HCT116 (cell line): ENCODE data around the gene TMEM74B. TPM values are rescaled to one million over a fixed set of nuclear protein-coding genes. Genes with fewer than 3 reads are reported as not detected.

ENCODE experiments used
- ATAC-seq: fragments of 200-7000 bp; cut with Tn5 transposase; 2 replicates; pipeline ENCODE4 v1.9.1; 2020; ENCODE audit warnings: mild to moderate bottlenecking, moderate library complexity
- BruUV-seq: library from RNA; stranded (reverse); fragments of 400-500 nt; replicated peaks from 2 replicates; lab custom pipeline; 2021; lab: Mats Ljungman, UMichigan
- CTCF ChIA-PET: fragments of 300-600 bp; sonication (Branson Sonifier 250); formaldehyde crosslinking; loops from one replicate; lab custom pipeline; 2021; ENCODE audit warnings: antibody characterized with exemption; lab: Charles Lee
- POLR2A ChIA-PET: fragments of 300-600, 350-600 bp; sonication (Branson Sonifier 250); formaldehyde crosslinking; loops from one replicate; lab custom pipeline; 2021; ENCODE audit warnings: antibody characterized with exemption; lab: Charles Lee
- RAD21 ChIA-PET, 2 experiments: fragments of 300-600 bp; sonication (Branson Sonifier 250); formaldehyde crosslinking; loops; one replicate each; lab custom pipeline; 2023; ENCODE audit warnings: low total read pairs in 2 of 2; ENCODE audit not compliant: uncharacterized antibody in 2 of 2, unreplicated experiment in 2 of 2, low non-redundant PET in 1 of 2; lab: Charles Lee
- DNase-seq: peaks from one replicate; pipeline ENCODE4 v3.0.0-alpha.2; 2010; ENCODE audit warnings: low read depth, low spot score
- H2AFZ ChIP-seq: fragments of 200-600 bp; shearing (Covaris generic), sonication (generic); 2 replicates; pipeline ENCODE4 v1.6.1; 2017; ENCODE audit warnings: low read depth, mixed run types, mixed read lengths, antibody characterized with exemption, low read length; ENCODE audit not compliant: poor library complexity, severe bottlenecking
- H3K27ac ChIP-seq: 2 replicates; pipeline ENCODE4 v1.5.1; 2012; ENCODE audit warnings: low read depth, low read length
- H3K27me3 ChIP-seq: fragments of 200-600 bp; sonication (generic); 2 replicates; pipeline ENCODE4 v1.6.1; 2016; ENCODE audit warnings: mixed run types, low read length, mixed read lengths; ENCODE audit not compliant: insufficient read depth
- H3K36me3 ChIP-seq, 2 experiments: fragments of 200-500 bp in 1 of 2; fragments of 200-600 bp in 1 of 2; sonication (Bioruptor generic) in 1 of 2; sonication (generic) in 1 of 2; 2 replicates each; pipeline versions ENCODE4 v1.5.1 to v1.6.1; 2014 to 2016; ENCODE audit warnings: low read length in 2 of 2, inconsistent platforms in 1 of 2, mixed read lengths in 1 of 2, mixed run types in 1 of 2; ENCODE audit not compliant: insufficient read depth in 2 of 2, control insufficient read depth in 1 of 2
- H3K4me1 ChIP-seq, 2 experiments: fragments of 200-600 bp in 1 of 2; sonication (generic) in 1 of 2; 2 replicates each; pipeline versions ENCODE4 v1.5.1 to v1.6.1; 2012 to 2017; ENCODE audit warnings: low read length in 2 of 2, inconsistent platforms in 1 of 2, mild to moderate bottlenecking in 1 of 2, mixed read lengths in 1 of 2, mixed run types in 1 of 2, moderate library complexity in 1 of 2; ENCODE audit not compliant: insufficient read depth in 2 of 2, control insufficient read depth in 1 of 2
- H3K4me2 ChIP-seq: fragments of 200-600 bp; sonication (generic); 2 replicates; pipeline ENCODE4 v1.6.1; 2017; ENCODE audit warnings: mixed run types, low read length, mixed read lengths
- H3K4me3 ChIP-seq, 2 experiments: fragments of 200-600 bp in 1 of 2; sonication (generic) in 1 of 2; replicated peaks in 1 of 2; 2 replicates each; pipeline ENCODE4 v1.5.1; 2011 to 2016; ENCODE audit warnings: low read length in 2 of 2, control low read depth in 1 of 2, low read depth in 1 of 2, mild to moderate bottlenecking in 1 of 2, mixed read lengths in 1 of 2, mixed run types in 1 of 2
- H3K79me2 ChIP-seq: fragments of 200-600 bp; sonication (generic); 2 replicates; pipeline ENCODE4 v1.6.1; 2017; ENCODE audit warnings: mild to moderate bottlenecking, mixed run types, low read length, moderate library complexity, mixed read lengths; ENCODE audit not compliant: insufficient read depth
- H3K9ac ChIP-seq: fragments of 200-600 bp; sonication (generic); 2 replicates; pipeline ENCODE4 v1.6.1; 2016; ENCODE audit warnings: low read length, mixed read lengths
- H3K9me2 ChIP-seq: fragments of 200-600 bp; sonication (generic), shearing (Covaris generic); 2 replicates; pipeline ENCODE4 v1.6.1; 2017; ENCODE audit warnings: mixed run types, mild to moderate bottlenecking, moderate library complexity; ENCODE audit not compliant: insufficient read depth
- H3K9me3 ChIP-seq, 2 experiments: fragments of 200-500 bp in 1 of 2; fragments of 200-600 bp in 1 of 2; sonication (Bioruptor generic) in 1 of 2; sonication (generic) in 1 of 2; 2 replicates each; pipeline ENCODE4 v1.6.1; 2014 to 2017; ENCODE audit warnings: low read length in 2 of 2, mixed read lengths in 2 of 2, inconsistent platforms in 1 of 2, low read depth in 1 of 2, mild to moderate bottlenecking in 1 of 2, mixed run types in 1 of 2, moderate library complexity in 1 of 2; ENCODE audit not compliant: control insufficient read depth in 1 of 2, insufficient read depth in 1 of 2
- H4K20me1 ChIP-seq: fragments of 200-600 bp; sonication (generic), shearing (Covaris generic); 2 replicates; pipeline ENCODE4 v1.6.1; 2017; ENCODE audit warnings: mixed run types, mild to moderate bottlenecking, moderate library complexity; ENCODE audit not compliant: insufficient read depth
- ATF3 ChIP-seq: IDR thresholded peaks from 2 replicates; pipeline ENCODE4 v1.6.1; 2012
- CEBPB ChIP-seq: IDR thresholded peaks from 2 replicates; pipeline ENCODE4 v1.6.1; 2012; ENCODE audit warnings: low read depth
- CTCF ChIP-seq, 3 experiments: fragments of 200-600 bp in 1 of 3; sonication (generic) in 1 of 3; IDR thresholded peaks in 2 of 3; conservative IDR thresholded peaks in 1 of 3; 2 replicates each; pipeline ENCODE4 v1.5.1; 2012 to 2017; ENCODE audit warnings: low read depth in 2 of 3, low read length in 2 of 3, antibody characterized with exemption in 1 of 3, borderline replicate concordance in 1 of 3, control low read depth in 1 of 3, mild to moderate bottlenecking in 1 of 3, mixed read lengths in 1 of 3, mixed run types in 1 of 3, moderate library complexity in 1 of 3; ENCODE audit not compliant: insufficient read depth in 1 of 3
- EGR1 ChIP-seq: IDR thresholded peaks from 2 replicates; pipeline ENCODE4 v1.6.1; 2012; ENCODE audit warnings: low read depth
- ELF1 ChIP-seq: IDR thresholded peaks from 2 replicates; pipeline ENCODE4 v1.6.1; 2012; ENCODE audit warnings: low read depth, borderline replicate concordance
- EZH2 ChIP-seq: fragments of 200-600 bp; sonication (generic); IDR thresholded peaks from 2 replicates; pipeline ENCODE4 v1.6.1; 2017; ENCODE audit warnings: antibody characterized with exemption, mixed run types
- EZH2phosphoT487 ChIP-seq: fragments of 200-600 bp; IDR thresholded peaks from 2 replicates; pipeline ENCODE4 v1.6.1; 2018; ENCODE audit warnings: antibody characterized with exemption, borderline replicate concordance
- FOSL1 ChIP-seq: IDR thresholded peaks from 2 replicates; pipeline ENCODE4 v1.6.1; 2012; ENCODE audit warnings: low read depth
- MAX ChIP-seq: IDR thresholded peaks from 2 replicates; pipeline ENCODE4 v1.6.1; 2012
- POLR2A ChIP-seq: IDR thresholded peaks from 2 replicates; pipeline ENCODE4 v1.7.0; 2011; ENCODE audit warnings: borderline replicate concordance; ENCODE audit not compliant: insufficient read depth, insufficient read length; ENCODE audit errors: extremely low read depth
- SIN3A ChIP-seq: IDR thresholded peaks from 2 replicates; pipeline ENCODE4 v1.6.1; 2012; ENCODE audit warnings: low read depth
- SRF ChIP-seq: IDR thresholded peaks from 2 replicates; pipeline ENCODE4 v1.6.1; 2012; ENCODE audit warnings: low read depth
- YY1 ChIP-seq: IDR thresholded peaks from 2 replicates; pipeline ENCODE4 v1.6.1; 2011; ENCODE audit warnings: low read length, low read depth, moderate library complexity, mild to moderate bottlenecking; ENCODE audit not compliant: insufficient replicate concordance; ENCODE audit errors: extremely low read depth
- ZFX ChIP-seq: fragments of 450-650 bp; IDR thresholded peaks from 2 replicates; pipeline ENCODE4 v1.6.1; 2017
- ZNF274 ChIP-seq: fragments of 200-500 bp; sonication (Bioruptor generic); IDR thresholded peaks from 2 replicates; pipeline ENCODE4 v1.6.1; 2014; ENCODE audit warnings: mild to moderate bottlenecking, low read depth, low read length, inconsistent platforms
- intact Hi-C: fragments of 100-400 bp; cut with micrococcal nuclease; formaldehyde crosslinking; loops from 2 replicates; pipeline ENCODE4 v1.10.0; 2022
- total RNA-seq: library from RNA; stranded (reverse); gene quantifications from one replicate; pipeline ENCODE4 v1.2.1, GENCODE V29; 2021; ENCODE audit not compliant: unreplicated experiment

TMEM74B gene
- total RNA-seq, 1 experiment from 2014 or later: 25.7 TPM

- Histone ChIP-seq H3K79me2 (peaks cover 65% of the 10 kb centered on the region), H4K20me1 (peaks cover 10% of the 10 kb centered on the region; the same call in 1 of the 2 replicates), H3K27ac (no peak overlapping the region), H3K9me3 (no peaks in the 10 kb centered on the region), H3K4me2 (no peak overlapping the region), H3K9me2 (no peaks in the 10 kb centered on the region), H3K9ac (no peak overlapping the region), H2AFZ (no peak overlapping the region), H3K4me1 (no peaks in the 10 kb centered on the region), H3K36me3 (peaks cover 42 to 54% of the 10 kb centered on the region in 2 experiments), H3K27me3 (no peaks in the 10 kb centered on the region), H3K4me3 (no peak overlapping the region)
- TF ChIP-seq SRF (no peak), ELF1 (no peak), ZFX (no peak), FOSL1 (no peak), YY1 (no peak), EZH2phosphoT487 (no peak), ATF3 (no peak), CTCF (IDR thresholded peaks at IDR 0.05 in 2 of 3, conservative IDR thresholded peaks at IDR 0.05 in 1 of 3; ENCODE audit: borderline replicate concordance in 1 of 3, insufficient read depth in 1 of 3, low read depth in 2 of 3, low read length in 2 of 3) (no peak), ZNF274 (no peak), EZH2 (no peak), POLR2A (no peak), SIN3A (no peak), EGR1 (no peak), CEBPB (no peak), MAX (no peak)
- POLR2A ChIA-PET: no interaction called here
- BruUV-seq: no TSS peak
- DNase-seq (no peak), ATAC-seq (no peak)
- intact Hi-C loops: no loop called here
- RAD21 ChIA-PET: no interaction called here
- CTCF ChIA-PET: no interaction called here
These were observed 47.5 kb downstream of the TMEM74B start for GRCh38 chr20:1137236-1137635.
